ENCODE data around the gene FHL2.
"Not testable (repeated sequence)": the region's sequence is repeated elsewhere in the genome, so short reads cannot be mapped to it uniquely, and the experiment has no call there.

FHL2 gene

DNA sequence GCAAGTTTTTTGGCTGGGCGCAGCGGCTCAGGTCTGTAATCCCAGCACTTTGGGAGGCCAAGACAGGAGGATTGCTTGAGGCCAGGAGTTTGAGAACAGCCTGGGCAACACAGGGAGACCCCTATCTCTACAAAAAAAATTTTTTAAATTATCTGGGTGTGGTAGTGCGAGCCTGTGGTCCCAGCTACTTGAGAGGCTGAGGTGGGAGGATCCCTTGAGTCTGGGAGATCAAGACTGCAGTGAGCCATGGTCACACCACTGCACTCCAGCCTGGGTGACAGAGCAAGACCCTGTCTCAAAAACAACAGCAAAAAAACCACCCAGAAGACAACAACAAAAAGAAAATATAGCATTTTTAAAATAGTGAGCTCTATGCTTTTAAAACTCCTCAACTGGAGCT is 71.6 kb downstream of the FHL2 start:
- not testable (repeated sequence) for H3K27ac ChIP-seq (ENCODE audit: low read depth, low read length, severe bottlenecking); H3K4me3 ChIP-seq (ENCODE audit: extremely low read depth, insufficient read depth, low read length, poor library complexity, severe bottlenecking); H3K36me3 ChIP-seq (ENCODE audit: control insufficient read depth, insufficient read depth, low read length); H3K9me3 ChIP-seq (ENCODE audit: control insufficient read depth, low read length)
- 94% methylated on average over 2 of the region's 3 CpGs; no CpG with 5 or more reads in 1 of the 2 experiments for WGBS, 2 experiments (ENCODE audit: insufficient coverage in 2 of 2)
- H3K4me1 ChIP-seq (ENCODE audit: control insufficient read depth, insufficient read depth, low read length, poor library complexity, severe bottlenecking), result peaks cover 36% of the 10 kb centered on the region

DNA sequence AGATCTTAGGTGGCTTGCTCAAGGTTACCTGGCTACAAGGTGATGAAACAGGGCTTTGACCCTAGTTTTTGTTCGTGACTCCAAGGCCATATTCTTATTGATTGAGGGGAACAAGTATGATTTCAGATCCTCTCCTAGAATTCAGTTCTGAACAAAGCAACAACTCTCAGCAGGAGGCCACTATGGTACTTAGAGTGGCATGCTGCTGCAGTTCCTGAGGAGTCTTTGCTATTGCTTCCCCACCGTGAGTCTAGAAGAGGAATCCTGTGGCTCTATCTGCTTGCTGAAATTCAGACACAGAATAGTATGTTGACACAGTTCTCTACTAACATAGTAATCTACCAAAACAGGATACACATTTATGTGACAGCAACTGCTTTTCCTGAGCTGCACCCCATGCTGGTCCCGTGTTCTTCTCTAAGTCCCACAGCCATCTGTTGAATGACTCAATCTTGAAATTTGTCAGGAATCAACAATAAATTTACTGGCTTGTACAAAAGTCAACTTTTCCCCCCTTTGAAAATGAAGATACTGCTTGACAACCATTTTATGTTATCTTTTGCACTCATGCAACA is 73.4 kb downstream of the FHL2 start:
- no peak overlapping the region for H3K4me3 ChIP-seq (ENCODE audit: extremely low read depth, insufficient read depth, low read length, poor library complexity, severe bottlenecking)
- 56 to 92% methylated on average over 1 to 3 of the region's 3 CpGs for WGBS, 2 experiments (ENCODE audit: insufficient coverage in 2 of 2)

DNA sequence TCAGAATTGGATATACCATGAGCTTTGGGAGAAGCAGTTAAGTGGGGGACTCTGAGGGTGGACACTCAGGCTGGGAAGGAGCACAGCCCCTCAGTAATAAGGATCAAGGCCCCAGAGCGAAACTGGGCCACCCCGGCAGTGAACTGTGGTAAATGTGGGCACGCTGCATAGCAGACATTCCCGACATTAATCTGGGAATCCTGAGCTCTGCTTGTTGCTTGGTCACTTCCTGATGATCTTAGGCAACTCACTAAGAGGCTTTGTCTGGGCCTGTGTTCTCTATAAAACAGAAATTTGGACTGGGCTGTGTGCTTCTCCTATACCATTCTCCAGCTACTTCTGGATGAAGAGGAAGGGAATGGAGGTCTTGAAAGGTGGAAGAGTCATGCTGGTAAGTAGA is 74.1 kb downstream of the FHL2 start:
- no peaks in the 10 kb centered on the region for H3K9me3 ChIP-seq (ENCODE audit: control insufficient read depth, low read length)
- H3K4me1 ChIP-seq (ENCODE audit: control insufficient read depth, insufficient read depth, low read length, poor library complexity, severe bottlenecking), result peaks cover 35% of the 10 kb centered on the region
- WGBS, 2 experiments (ENCODE audit: insufficient coverage in 2 of 2), result 78 to 82% methylated on average over 3 to 4 of the region's 4 CpGs
- no peaks in the 10 kb centered on the region for H3K36me3 ChIP-seq (ENCODE audit: control insufficient read depth, insufficient read depth, low read length)
- peak overlapping the region; percentile 89 for H3K27ac ChIP-seq (ENCODE audit: low read depth, low read length, severe bottlenecking)
- no peak overlapping the region for H3K4me3 ChIP-seq (ENCODE audit: extremely low read depth, insufficient read depth, low read length, poor library complexity, severe bottlenecking)

More for the DNA sequence above, 73.4 kb downstream of the FHL2 start:
- Histone ChIP-seq H3K27ac (ENCODE audit: low read depth, low read length, severe bottlenecking) (peak overlapping the region; percentile 89), H3K36me3 (ENCODE audit: control insufficient read depth, insufficient read depth, low read length) (no peaks in the 10 kb centered on the region), H3K9me3 (ENCODE audit: control insufficient read depth, low read length) (no peaks in the 10 kb centered on the region), H3K4me1 (ENCODE audit: control insufficient read depth, insufficient read depth, low read length, poor library complexity, severe bottlenecking) (peaks cover 36% of the 10 kb centered on the region)

DNA sequence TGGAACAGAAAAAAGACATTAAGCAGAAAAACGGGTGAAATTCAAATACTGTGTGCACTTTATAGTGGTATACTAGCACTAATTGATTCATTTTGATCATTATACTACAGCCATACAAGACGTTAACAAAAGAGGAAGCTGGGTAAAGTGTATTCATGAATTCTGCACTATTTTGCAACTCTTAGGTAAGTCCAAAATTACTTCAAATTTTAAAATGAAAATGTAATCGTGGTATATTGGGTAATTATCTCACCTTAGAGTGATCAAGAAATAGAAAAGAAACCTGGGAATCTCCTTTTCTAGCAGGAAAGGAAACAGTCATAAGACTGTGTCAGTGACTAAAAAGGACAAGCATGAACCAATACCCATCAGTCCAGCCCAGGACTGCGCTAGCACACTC is 74.8 kb downstream of the FHL2 start:
- Histone ChIP-seq H3K4me3 (ENCODE audit: extremely low read depth, insufficient read depth, low read length, poor library complexity, severe bottlenecking) (no peak overlapping the region), H3K36me3 (ENCODE audit: control insufficient read depth, insufficient read depth, low read length) (no peaks in the 10 kb centered on the region), H3K4me1 (ENCODE audit: control insufficient read depth, insufficient read depth, low read length, poor library complexity, severe bottlenecking) (peaks cover 35% of the 10 kb centered on the region), H3K27ac (ENCODE audit: low read depth, low read length, severe bottlenecking) (no peak overlapping the region), H3K9me3 (ENCODE audit: control insufficient read depth, low read length) (no peaks in the 10 kb centered on the region)
- 100% methylated on average over 1 of the region's 4 CpGs; no CpG with 5 or more reads in 1 of the 2 experiments for WGBS, 2 experiments (ENCODE audit: insufficient coverage in 2 of 2)

DNA sequence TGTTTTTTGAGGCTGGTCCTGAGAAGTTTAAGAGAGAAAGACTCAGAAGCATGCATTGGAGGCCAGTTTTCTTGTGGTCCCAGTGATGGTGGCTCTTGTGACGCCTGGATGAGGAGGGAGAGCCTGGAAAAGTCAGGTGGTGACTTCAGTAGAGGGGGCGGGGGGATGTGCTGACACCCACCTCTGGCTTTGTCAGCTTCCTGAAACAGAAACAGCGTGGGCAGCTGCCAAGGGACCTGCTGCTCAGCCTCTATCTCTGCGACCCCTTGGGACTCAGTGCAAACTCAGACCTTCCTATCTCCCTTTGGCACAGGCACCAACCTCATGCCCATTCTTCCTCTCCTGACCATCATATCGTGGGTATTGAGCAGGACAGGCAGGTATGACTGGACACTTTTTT is 75.7 kb downstream of the FHL2 start:
- Histone ChIP-seq H3K4me3 (ENCODE audit: extremely low read depth, insufficient read depth, low read length, poor library complexity, severe bottlenecking) (no peak overlapping the region), H3K4me1 (ENCODE audit: control insufficient read depth, insufficient read depth, low read length, poor library complexity, severe bottlenecking) (peaks cover 29% of the 10 kb centered on the region), H3K27ac (ENCODE audit: low read depth, low read length, severe bottlenecking) (no peak overlapping the region), H3K36me3 (ENCODE audit: control insufficient read depth, insufficient read depth, low read length) (no peaks in the 10 kb centered on the region), H3K9me3 (ENCODE audit: control insufficient read depth, low read length) (no peaks in the 10 kb centered on the region)
- 83 to 88% methylated on average over 2 to 4 of the region's 5 CpGs for WGBS, 2 experiments (ENCODE audit: insufficient coverage in 2 of 2)

DNA sequence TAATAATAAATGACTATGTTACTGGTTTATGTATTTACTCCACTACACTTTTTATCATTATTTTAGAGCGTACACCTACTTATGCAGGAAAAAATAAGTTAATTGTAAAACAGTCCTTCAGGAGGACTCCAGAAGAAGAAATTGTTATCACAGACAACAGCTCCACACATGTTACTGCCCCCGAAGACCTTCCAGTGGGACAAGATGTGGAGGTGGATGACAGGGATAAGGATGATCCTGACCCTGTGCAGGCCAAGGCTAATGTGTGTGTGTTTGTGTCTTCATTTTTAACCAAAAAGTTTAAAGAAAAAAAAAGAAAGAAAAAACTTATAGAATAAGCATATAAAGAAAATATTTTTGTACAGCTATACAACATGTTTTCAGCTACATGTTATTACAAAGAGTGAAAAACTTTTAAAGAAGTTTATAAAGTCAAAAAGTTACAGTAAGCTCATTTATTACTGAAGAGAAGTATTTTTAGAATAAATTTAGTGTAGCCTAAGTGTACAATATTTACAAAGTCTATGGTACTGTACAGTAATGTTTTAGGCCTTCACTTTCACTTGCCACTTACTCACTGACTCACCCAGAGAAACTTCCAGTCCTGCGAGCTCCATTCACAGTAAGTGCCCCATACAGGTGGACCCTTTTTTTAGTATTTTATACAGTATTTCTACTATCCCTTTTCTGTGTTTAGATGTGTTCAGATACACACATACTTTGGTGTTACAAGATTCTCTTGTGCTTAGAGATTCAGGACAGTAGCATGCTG is 76.8 kb downstream of the FHL2 start:
- Histone ChIP-seq H3K4me3 (ENCODE audit: extremely low read depth, insufficient read depth, low read length, poor library complexity, severe bottlenecking) (no peak overlapping the region), H3K4me1 (ENCODE audit: control insufficient read depth, insufficient read depth, low read length, poor library complexity, severe bottlenecking) (peaks cover 29% of the 10 kb centered on the region), H3K36me3 (ENCODE audit: control insufficient read depth, insufficient read depth, low read length) (no peaks in the 10 kb centered on the region), H3K9me3 (ENCODE audit: control insufficient read depth, low read length) (no peaks in the 10 kb centered on the region), H3K27ac (ENCODE audit: low read depth, low read length, severe bottlenecking) (no peak overlapping the region)
- no CpG with 5 or more reads among the region's 3 CpGs for WGBS, 2 experiments (ENCODE audit: insufficient coverage in 2 of 2)

DNA sequence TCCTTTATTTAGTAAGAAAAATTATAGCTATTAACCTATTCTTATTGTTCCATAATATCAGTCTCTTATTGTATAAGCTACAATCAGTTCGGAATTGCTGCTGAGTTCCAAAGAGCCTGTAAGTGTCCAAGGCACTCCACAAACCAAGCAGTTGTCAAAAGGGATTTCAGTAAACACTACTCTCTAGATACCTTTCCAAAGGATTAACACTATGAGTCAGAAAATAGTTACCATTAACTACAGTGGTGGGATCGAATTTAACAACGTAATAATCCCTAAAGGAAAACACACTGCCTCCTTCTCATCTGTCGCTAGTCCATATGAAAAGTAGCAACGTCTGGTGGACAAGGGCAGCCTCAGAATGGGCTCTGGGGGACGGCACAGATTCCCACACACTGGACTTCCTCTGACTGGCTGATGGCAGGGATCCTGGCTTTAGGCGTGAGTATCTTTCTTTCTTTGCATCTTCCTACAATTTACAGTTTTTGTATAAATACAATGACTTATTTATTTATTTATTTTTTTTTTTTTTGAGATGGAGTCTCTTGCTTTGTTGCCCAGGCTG is 78.1 kb downstream of the FHL2 start:
- no peaks in the 10 kb centered on the region for H3K9me3 ChIP-seq (ENCODE audit: control insufficient read depth, low read length)
- H3K27ac ChIP-seq (ENCODE audit: low read depth, low read length, severe bottlenecking), result no peak overlapping the region
- peaks cover 22% of the 10 kb centered on the region for H3K4me1 ChIP-seq (ENCODE audit: control insufficient read depth, insufficient read depth, low read length, poor library complexity, severe bottlenecking)
- 84 to 95% methylated on average over 5 of the region's 7 CpGs for WGBS, 2 experiments (ENCODE audit: insufficient coverage in 2 of 2)
- H3K36me3 ChIP-seq (ENCODE audit: control insufficient read depth, insufficient read depth, low read length), result no peaks in the 10 kb centered on the region
- no peak overlapping the region for H3K4me3 ChIP-seq (ENCODE audit: extremely low read depth, insufficient read depth, low read length, poor library complexity, severe bottlenecking)

DNA sequence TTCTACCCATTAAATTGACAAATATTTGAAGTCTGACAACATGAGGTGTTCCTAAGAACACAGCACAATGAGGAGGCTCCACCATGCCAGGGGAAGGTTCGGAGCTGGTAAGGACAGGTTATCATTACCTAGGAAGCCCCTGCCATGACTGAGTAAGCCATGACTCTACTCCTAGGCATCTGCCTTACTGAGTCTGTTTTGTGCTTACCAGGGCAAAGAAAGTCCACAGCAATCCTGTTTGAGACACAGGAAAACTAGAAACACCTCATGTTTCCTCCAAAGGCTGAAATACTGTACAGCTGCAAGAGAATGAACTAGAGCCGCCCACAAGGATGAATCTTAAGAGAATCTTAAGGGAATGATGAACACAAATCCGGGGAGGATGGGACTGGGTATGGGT is 80.9 kb downstream of the FHL2 start:
- H3K36me3 ChIP-seq (ENCODE audit: control insufficient read depth, insufficient read depth, low read length), result no peaks in the 10 kb centered on the region
- H3K27ac ChIP-seq (ENCODE audit: low read depth, low read length, severe bottlenecking), result no peak overlapping the region
- 85 to 100% methylated on average over 1 to 2 of the region's 3 CpGs for WGBS, 2 experiments (ENCODE audit: insufficient coverage in 2 of 2)
- peaks cover 4% of the 10 kb centered on the region for H3K4me1 ChIP-seq (ENCODE audit: control insufficient read depth, insufficient read depth, low read length, poor library complexity, severe bottlenecking)
- no peaks in the 10 kb centered on the region for H3K9me3 ChIP-seq (ENCODE audit: control insufficient read depth, low read length)
- no peak overlapping the region for H3K4me3 ChIP-seq (ENCODE audit: extremely low read depth, insufficient read depth, low read length, poor library complexity, severe bottlenecking)

DNA sequence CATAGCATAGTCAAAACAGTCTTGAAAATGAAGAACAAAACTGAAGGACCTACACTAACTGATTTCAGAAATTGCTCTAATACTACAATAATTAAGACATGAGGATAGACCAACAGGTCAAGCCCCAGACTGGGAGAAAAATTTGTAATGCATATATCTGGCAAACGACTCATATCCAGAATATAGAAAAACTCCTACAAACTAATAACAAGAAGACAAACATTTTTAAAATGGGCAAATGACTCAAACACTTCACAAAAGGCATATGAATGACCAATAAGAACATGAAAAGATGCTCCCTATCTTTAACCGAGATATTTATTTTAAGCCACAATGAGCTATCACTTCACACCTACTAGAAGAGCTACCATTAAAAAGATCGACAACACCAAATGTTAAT is 83.5 kb downstream of the FHL2 start:
- Histone ChIP-seq H3K36me3 (ENCODE audit: control insufficient read depth, insufficient read depth, low read length) (no peaks in the 10 kb centered on the region), H3K9me3 (ENCODE audit: control insufficient read depth, low read length) (no peaks in the 10 kb centered on the region), H3K4me1 (ENCODE audit: control insufficient read depth, insufficient read depth, low read length, poor library complexity, severe bottlenecking) (no peaks in the 10 kb centered on the region), H3K4me3 (ENCODE audit: extremely low read depth, insufficient read depth, low read length, poor library complexity, severe bottlenecking) (no peak overlapping the region), H3K27ac (ENCODE audit: low read depth, low read length, severe bottlenecking) (no peak overlapping the region)
- WGBS, 2 experiments (ENCODE audit: insufficient coverage in 2 of 2), result 94 to 100% methylated on average over 1 to 2 of the region's 3 CpGs

DNA sequence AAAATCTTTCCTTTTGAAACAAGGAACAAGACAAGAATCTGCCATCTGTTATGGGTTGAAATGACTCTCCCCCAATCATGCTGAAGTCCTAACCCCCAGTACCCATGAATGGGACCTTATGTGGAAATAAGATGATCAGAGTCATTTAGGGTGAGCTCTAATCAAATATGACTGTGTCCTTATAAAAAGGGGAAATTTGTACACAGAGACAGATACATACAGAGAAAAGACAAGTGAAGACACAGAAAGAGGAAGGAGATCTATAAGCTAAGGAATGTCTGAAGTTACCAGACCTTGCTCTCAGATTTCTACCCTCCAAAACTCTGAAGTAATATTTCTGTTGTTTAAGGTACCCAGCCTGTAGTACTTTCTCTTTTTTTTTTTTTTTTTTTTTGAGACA is 85.0 kb downstream of the FHL2 start:
- Histone ChIP-seq H3K4me3 (ENCODE audit: extremely low read depth, insufficient read depth, low read length, poor library complexity, severe bottlenecking) (no peak overlapping the region), H3K27ac (ENCODE audit: low read depth, low read length, severe bottlenecking) (no peak overlapping the region), H3K4me1 (ENCODE audit: control insufficient read depth, insufficient read depth, low read length, poor library complexity, severe bottlenecking) (no peaks in the 10 kb centered on the region), H3K36me3 (ENCODE audit: control insufficient read depth, insufficient read depth, low read length) (no peaks in the 10 kb centered on the region), H3K9me3 (ENCODE audit: control insufficient read depth, low read length) (no peaks in the 10 kb centered on the region)
